ENCODE data around the gene AGPS.

- TF ChIP-seq, protein P1, sequence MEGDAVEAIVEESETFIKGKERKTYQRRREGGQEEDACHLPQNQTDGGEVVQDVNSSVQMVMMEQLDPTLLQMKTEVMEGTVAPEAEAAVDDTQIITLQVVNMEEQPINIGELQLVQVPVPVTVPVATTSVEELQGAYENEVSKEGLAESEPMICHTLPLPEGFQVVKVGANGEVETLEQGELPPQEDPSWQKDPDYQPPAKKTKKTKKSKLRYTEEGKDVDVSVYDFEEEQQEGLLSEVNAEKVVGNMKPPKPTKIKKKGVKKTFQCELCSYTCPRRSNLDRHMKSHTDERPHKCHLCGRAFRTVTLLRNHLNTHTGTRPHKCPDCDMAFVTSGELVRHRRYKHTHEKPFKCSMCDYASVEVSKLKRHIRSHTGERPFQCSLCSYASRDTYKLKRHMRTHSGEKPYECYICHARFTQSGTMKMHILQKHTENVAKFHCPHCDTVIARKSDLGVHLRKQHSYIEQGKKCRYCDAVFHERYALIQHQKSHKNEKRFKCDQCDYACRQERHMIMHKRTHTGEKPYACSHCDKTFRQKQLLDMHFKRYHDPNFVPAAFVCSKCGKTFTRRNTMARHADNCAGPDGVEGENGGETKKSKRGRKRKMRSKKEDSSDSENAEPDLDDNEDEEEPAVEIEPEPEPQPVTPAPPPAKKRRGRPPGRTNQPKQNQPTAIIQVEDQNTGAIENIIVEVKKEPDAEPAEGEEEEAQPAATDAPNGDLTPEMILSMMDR (IDR thresholded peaks at IDR 0.05) = no peak
- TF ChIP-seq POLR2A (IDR thresholded peaks at IDR 0.05) (no peak), POLR2AphosphoS5 (IDR thresholded peaks at IDR 0.05) (no peak)
Measured at GRCh38 chr2:177549171-177549570, 156.6 kb downstream of the AGPS start.
